ENCODE data around the gene PIGBOS1.

PIGBOS1 gene, protein sequence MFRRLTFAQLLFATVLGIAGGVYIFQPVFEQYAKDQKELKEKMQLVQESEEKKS

DNA sequence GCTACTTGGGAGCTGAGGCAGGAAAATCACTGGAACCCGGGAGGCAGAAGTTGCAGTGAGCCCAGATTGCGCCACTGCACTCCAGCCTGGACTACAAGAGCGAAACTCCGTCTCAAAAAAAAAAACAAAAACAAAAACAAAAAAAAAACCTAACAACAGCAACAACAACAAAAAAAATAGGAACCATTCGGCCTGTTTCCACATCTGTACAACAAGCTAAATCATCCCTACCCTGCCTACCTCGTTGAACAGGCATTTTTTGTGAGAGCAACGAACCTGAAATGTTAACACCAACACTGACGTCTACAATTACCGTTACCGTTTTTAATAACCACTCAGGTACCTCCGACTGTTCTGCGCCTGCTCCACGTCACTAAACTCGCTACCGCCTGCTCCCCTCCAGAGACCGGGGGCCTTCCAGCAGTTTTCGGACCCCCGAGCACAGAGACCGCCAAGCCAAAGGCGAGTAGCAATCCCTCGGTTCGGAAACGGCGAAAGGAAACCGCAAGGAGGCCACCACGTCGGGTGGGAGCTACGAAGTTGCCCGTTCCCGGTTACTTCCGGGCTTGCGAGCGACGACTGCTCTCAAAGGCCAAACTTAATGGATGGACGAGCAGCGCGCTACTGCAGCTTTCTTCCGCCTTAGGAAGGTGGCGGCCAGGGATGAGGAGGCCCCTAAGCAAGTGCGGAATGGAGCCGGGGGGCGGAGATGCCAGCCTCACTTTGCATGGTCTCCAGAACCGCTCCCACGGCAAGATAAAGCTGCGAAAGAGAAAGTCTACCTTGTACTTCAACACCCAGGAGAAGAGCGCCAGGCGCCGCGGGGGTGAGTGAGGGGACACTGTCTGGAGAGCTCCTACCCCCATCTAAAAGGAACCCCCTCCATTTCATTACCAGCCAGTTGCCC lies at the start of gene PIGBOS1, which contains the start of gene PIGB:
TSS of gene PIGBOS1 (minus strand) at position 536 of the 907 bp plus-strand sequence. CDS start 1,331 bp downstream, outside the sequence.
TSS of gene PIGB (plus strand) at position 635 of the 907 bp plus-strand sequence. CDS start at position 664, 29 bp downstream.
- H3K9me3 ChIP-seq (ENCODE audit: control insufficient read depth in 2 of 2, low read length in 2 of 2): no peaks in the 10 kb centered on the region
- H3K4me1 ChIP-seq (ENCODE audit: control insufficient read depth, insufficient read depth, low read length): peaks cover 7% of the 10 kb centered on the region
- H3K27ac ChIP-seq (ENCODE audit: low read length): peak within 1 kb of the TSS; percentile 90

DNA sequence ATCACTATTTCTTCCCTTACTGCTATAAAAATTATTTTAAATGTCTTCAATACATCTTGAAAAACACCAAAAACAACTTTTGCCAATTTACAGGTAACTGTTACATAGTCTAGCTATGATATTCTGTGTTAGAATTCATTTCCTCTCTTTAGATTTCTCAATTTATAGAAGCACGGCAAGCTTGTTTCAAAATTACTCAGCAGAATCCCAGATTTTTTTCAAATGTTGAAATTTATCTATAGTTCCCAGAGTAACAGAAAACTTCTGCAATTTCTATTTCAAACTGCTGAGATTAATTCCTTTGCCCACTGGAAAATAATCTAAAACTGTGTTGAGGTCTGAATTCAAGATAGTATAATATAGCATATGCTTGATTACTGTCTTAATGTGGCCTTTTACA lies 48.1 kb upstream of the PIGBOS1 start:
- Histone ChIP-seq H3K27ac (ENCODE audit: low read length) (no peak overlapping the region), H3K9me3 (ENCODE audit: control insufficient read depth in 2 of 2, low read length in 2 of 2) (no peaks in the 10 kb centered on the region), H3K9ac (ENCODE audit: low read length in 2 of 2) (no peak overlapping the region), H3K36me3 (ENCODE audit: control insufficient read depth in 2 of 2, insufficient read depth in 2 of 2, low read length in 2 of 2) (peaks cover 6 to 11% of the 10 kb centered on the region in 2 donors), H3K27me3 (ENCODE audit: control insufficient read depth in 1 of 2, insufficient read depth in 2 of 2, low read length in 2 of 2) (no peaks in the 10 kb centered on the region), H3K4me1 (ENCODE audit: control insufficient read depth, insufficient read depth, low read length) (no peaks in the 10 kb centered on the region), H3K4me3 (ENCODE audit: low read length in 2 of 2) (no peak overlapping the region)

More for the DNA sequence above, at the start of gene PIGBOS1, which contains the start of gene PIGB:
- Histone ChIP-seq H3K4me3 (ENCODE audit: low read length in 2 of 2) (peak within 1 kb of the TSS; percentile 97 to 100), H3K27me3 (ENCODE audit: control insufficient read depth in 1 of 2, insufficient read depth in 2 of 2, low read length in 2 of 2) (no peaks in the 10 kb centered on the region), H3K36me3 (ENCODE audit: control insufficient read depth in 2 of 2, insufficient read depth in 2 of 2, low read length in 2 of 2) (peaks cover 0 to 3% of the 10 kb centered on the region in 2 donors), H3K9ac (ENCODE audit: low read length in 2 of 2) (peak within 1 kb of the TSS; percentile 97 to 99)

DNA sequence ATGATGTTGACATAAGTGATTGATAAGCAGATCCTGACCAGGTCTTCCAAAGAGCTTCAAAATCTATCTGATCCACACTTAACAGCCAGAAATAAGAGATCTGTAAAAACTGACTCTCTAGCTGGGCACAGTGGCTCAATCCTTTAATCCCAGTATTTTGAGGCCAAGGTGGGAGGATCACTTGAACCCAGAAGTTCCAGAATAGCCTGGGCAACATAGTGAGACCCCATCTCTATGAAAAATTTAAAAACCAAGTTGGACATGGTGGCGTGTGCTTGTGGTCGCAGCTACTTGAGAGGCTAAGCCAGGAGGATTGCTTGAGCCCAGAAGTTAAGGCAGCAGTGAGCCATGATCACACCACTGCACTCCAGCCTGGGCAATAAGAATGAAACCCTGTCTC lies 43.7 kb upstream of the PIGBOS1 start:
- no peaks in the 10 kb centered on the region for H3K9me3 ChIP-seq (ENCODE audit: control insufficient read depth in 2 of 2, low read length in 2 of 2)
- no peak overlapping the region for H3K27ac ChIP-seq (ENCODE audit: low read length)
- no peak overlapping the region for H3K9ac ChIP-seq (ENCODE audit: low read length in 2 of 2)
- peaks cover 3 to 5% of the 10 kb centered on the region in 2 donors for H3K36me3 ChIP-seq (ENCODE audit: control insufficient read depth in 2 of 2, insufficient read depth in 2 of 2, low read length in 2 of 2)
- H3K4me3 ChIP-seq (ENCODE audit: low read length in 2 of 2): no peak overlapping the region
- H3K4me1 ChIP-seq (ENCODE audit: control insufficient read depth, insufficient read depth, low read length): no peaks in the 10 kb centered on the region
- H3K27me3 ChIP-seq (ENCODE audit: control insufficient read depth in 1 of 2, insufficient read depth in 2 of 2, low read length in 2 of 2): no peaks in the 10 kb centered on the region

DNA sequence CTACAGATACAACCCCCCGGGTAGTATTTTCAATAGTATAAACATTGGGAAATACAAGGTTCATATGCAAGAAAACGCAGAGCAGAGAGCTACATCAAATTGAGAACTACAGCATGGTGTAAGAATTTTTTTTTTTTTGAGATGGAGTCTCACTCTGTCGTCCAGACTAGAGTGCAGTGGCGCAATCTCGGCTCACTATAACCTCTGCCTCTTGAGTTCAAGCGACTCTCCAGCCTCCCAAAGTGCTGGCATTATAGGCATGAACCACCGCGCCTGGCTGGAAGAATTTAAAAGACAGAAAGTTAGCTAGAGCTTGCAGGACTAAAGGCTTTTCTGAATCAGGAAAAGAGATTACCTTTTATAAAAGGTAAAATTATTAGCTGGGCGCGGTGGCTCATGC lies 42.1 kb upstream of the PIGBOS1 start:
- no peaks in the 10 kb centered on the region for H3K9me3 ChIP-seq (ENCODE audit: control insufficient read depth in 2 of 2, low read length in 2 of 2)
- H3K4me1 ChIP-seq (ENCODE audit: control insufficient read depth, insufficient read depth, low read length): no peaks in the 10 kb centered on the region
- no peak overlapping the region for H3K9ac ChIP-seq (ENCODE audit: low read length in 2 of 2)
- H3K27ac ChIP-seq (ENCODE audit: low read length): no peak overlapping the region
- H3K27me3 ChIP-seq (ENCODE audit: control insufficient read depth in 1 of 2, insufficient read depth in 2 of 2, low read length in 2 of 2): no peaks in the 10 kb centered on the region
- H3K36me3 ChIP-seq (ENCODE audit: control insufficient read depth in 2 of 2, insufficient read depth in 2 of 2, low read length in 2 of 2): peaks cover 3 to 13% of the 10 kb centered on the region in 2 donors
- H3K4me3 ChIP-seq (ENCODE audit: low read length in 2 of 2): no peak overlapping the region

DNA sequence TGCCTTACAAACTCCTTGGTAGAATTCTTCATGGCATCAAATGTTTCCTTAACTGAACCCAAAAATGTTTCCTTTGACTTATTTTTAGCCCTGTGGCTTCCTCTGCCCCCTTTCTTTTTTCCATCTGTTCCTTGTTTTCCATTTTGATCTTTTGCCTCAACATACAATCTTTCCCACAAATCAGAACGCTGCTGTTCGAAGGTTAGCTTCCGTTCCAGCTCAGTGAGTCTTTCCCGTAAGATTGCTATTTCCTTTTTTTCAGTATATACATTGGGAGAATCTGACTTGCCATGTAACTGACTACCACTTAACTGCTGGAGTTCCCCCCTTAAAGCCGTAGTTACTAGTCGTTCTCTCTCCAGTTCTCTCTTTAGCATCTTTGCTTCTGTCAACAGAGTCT lies 41.3 kb upstream of the PIGBOS1 start:
- Histone ChIP-seq H3K9ac (ENCODE audit: low read length in 2 of 2) (no peak overlapping the region), H3K36me3 (ENCODE audit: control insufficient read depth in 2 of 2, insufficient read depth in 2 of 2, low read length in 2 of 2) (peaks cover 5 to 13% of the 10 kb centered on the region in 2 donors), H3K4me1 (ENCODE audit: control insufficient read depth, insufficient read depth, low read length) (no peaks in the 10 kb centered on the region), H3K4me3 (ENCODE audit: low read length in 2 of 2) (no peak overlapping the region), H3K27ac (ENCODE audit: low read length) (no peak overlapping the region), H3K27me3 (ENCODE audit: control insufficient read depth in 1 of 2, insufficient read depth in 2 of 2, low read length in 2 of 2) (no peaks in the 10 kb centered on the region), H3K9me3 (ENCODE audit: control insufficient read depth in 2 of 2, low read length in 2 of 2) (no peaks in the 10 kb centered on the region)

DNA sequence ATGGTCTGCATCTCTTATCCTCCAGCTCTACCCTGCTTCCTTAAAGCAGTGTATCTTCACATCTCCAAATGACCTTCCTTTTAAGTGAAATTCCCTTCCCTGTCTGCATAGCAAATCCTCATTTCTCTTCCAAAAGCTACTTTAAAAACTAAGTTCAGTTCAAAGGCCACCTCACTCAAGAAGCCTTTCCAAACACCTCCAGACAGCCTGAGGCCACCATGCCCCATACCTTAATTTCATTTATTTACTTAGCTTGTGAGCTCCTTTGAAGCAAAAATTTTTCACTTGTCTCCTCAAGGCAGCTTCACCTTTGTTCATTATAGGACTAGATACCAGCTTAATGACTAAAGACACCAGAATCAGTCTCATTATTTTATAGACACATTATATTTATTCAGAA lies 39.5 kb upstream of the PIGBOS1 start:
- no peak overlapping the region for H3K27ac ChIP-seq (ENCODE audit: low read length)
- H3K4me1 ChIP-seq (ENCODE audit: control insufficient read depth, insufficient read depth, low read length): no peaks in the 10 kb centered on the region
- H3K4me3 ChIP-seq (ENCODE audit: low read length in 2 of 2): no peak overlapping the region
- no peaks in the 10 kb centered on the region for H3K27me3 ChIP-seq (ENCODE audit: control insufficient read depth in 1 of 2, insufficient read depth in 2 of 2, low read length in 2 of 2)
- H3K36me3 ChIP-seq (ENCODE audit: control insufficient read depth in 2 of 2, insufficient read depth in 2 of 2, low read length in 2 of 2): peaks cover 5 to 13% of the 10 kb centered on the region in 2 donors
- no peaks in the 10 kb centered on the region for H3K9me3 ChIP-seq (ENCODE audit: control insufficient read depth in 2 of 2, low read length in 2 of 2)
- no peak overlapping the region for H3K9ac ChIP-seq (ENCODE audit: low read length in 2 of 2)

DNA sequence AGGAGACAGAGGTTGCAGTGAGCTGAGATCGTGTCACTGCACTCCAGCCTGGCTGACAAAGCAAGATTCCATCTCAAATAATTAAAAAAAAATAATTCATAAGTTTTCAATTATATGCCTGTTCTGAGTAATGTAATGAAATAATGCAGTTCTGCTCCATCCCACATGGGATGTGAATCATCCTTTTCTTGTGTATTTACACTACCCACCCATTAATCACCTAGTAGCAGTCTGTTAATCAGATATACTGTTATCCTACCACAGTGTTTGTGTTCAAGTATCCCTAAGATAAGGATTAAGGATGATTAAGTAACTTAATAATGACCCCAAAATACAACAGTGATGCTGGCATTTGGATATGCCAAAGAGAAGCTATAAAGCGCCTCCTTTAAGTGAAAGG lies 38.9 kb upstream of the PIGBOS1 start:
- Histone ChIP-seq H3K9ac (ENCODE audit: low read length in 2 of 2) (no peak overlapping the region), H3K27me3 (ENCODE audit: control insufficient read depth in 1 of 2, insufficient read depth in 2 of 2, low read length in 2 of 2) (no peaks in the 10 kb centered on the region), H3K36me3 (ENCODE audit: control insufficient read depth in 2 of 2, insufficient read depth in 2 of 2, low read length in 2 of 2) (peaks cover 5 to 15% of the 10 kb centered on the region in 2 donors), H3K4me1 (ENCODE audit: control insufficient read depth, insufficient read depth, low read length) (no peaks in the 10 kb centered on the region), H3K4me3 (ENCODE audit: low read length in 2 of 2) (no peak overlapping the region), H3K27ac (ENCODE audit: low read length) (no peak overlapping the region), H3K9me3 (ENCODE audit: control insufficient read depth in 2 of 2, low read length in 2 of 2) (no peaks in the 10 kb centered on the region)

DNA sequence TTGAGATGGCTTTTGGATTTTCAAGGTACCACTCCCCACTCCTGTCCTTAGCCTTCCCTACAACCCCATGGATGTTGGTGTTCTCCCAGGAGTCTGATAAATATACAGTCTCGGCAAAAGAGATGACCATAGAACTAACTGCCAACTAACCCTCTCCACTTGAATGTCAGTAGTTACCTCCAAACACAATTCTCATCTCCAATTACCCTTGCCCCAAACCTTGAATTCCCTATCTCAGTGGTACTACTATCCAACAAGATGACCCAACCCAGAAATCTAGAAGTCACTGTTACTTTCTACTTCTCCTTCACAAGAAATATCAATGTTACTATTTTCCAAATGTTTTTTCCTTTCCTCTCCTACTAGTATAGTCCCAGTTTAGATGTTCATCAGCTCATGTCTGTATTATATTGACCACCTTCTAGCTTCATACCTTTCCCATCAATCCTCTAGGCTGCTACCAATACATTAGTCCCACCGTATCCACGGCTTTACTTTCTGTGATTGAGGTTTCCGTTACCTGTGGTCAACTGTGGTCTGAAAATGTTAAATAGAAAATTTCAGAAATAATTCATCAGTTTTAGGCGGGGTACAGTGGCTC lies 38.2 kb upstream of the PIGBOS1 start:
- no peaks in the 10 kb centered on the region for H3K9me3 ChIP-seq (ENCODE audit: control insufficient read depth in 2 of 2, low read length in 2 of 2)
- H3K4me3 ChIP-seq (ENCODE audit: low read length in 2 of 2): no peak overlapping the region
- H3K4me1 ChIP-seq (ENCODE audit: control insufficient read depth, insufficient read depth, low read length): no peaks in the 10 kb centered on the region
- peaks cover 5 to 11% of the 10 kb centered on the region in 2 donors for H3K36me3 ChIP-seq (ENCODE audit: control insufficient read depth in 2 of 2, insufficient read depth in 2 of 2, low read length in 2 of 2)
- H3K9ac ChIP-seq (ENCODE audit: low read length in 2 of 2): no peak overlapping the region
- H3K27ac ChIP-seq (ENCODE audit: low read length): no peak overlapping the region
- no peaks in the 10 kb centered on the region for H3K27me3 ChIP-seq (ENCODE audit: control insufficient read depth in 1 of 2, insufficient read depth in 2 of 2, low read length in 2 of 2)

DNA sequence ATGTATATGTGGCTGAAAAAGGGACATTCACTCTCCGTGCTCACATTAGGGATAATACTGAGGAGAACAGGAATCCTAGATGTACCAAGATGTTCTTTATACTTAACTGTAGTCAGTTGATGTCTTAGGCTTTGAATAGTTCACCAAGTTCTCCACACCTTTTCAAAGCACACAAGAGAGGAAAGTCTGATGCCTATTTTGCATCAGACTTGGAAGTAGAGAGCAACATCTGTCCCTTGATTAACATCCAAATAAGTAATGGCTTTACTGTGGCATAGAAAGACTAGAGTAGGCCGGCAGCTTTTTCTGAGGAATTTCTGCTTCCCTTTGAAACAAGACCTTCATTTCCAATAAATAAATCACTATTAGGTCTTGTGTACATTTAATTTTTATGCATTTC lies 34.1 kb upstream of the PIGBOS1 start:
- Histone ChIP-seq H3K4me3 (ENCODE audit: low read length in 2 of 2) (no peak overlapping the region), H3K27ac (ENCODE audit: low read length) (no peak overlapping the region), H3K27me3 (ENCODE audit: control insufficient read depth in 1 of 2, insufficient read depth in 2 of 2, low read length in 2 of 2) (no peaks in the 10 kb centered on the region), H3K9ac (ENCODE audit: low read length in 2 of 2) (no peak overlapping the region), H3K9me3 (ENCODE audit: control insufficient read depth in 2 of 2, low read length in 2 of 2) (no peaks in the 10 kb centered on the region), H3K4me1 (ENCODE audit: control insufficient read depth, insufficient read depth, low read length) (no peaks in the 10 kb centered on the region), H3K36me3 (ENCODE audit: control insufficient read depth in 2 of 2, insufficient read depth in 2 of 2, low read length in 2 of 2) (peaks cover 8 to 16% of the 10 kb centered on the region in 2 donors)

DNA sequence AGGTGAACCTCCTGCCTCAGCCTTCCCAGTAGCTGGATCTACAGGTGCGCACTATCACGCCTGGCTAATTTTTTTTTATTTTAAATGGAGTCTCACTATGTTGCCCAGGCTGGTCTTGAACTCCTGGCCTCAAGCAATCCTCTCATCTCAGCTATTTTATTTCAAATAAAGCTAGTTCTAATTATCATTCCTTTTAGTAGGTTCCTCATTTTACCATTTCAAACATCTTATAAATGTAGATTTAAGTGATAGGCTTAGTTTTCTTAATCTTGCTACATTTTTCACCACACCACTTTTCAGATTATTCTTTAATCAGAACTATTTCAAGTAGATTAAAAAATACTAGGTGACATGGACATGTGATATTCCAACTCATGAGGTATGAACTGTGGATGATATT lies 30.4 kb upstream of the PIGBOS1 start:
- Histone ChIP-seq H3K27me3 (ENCODE audit: control insufficient read depth in 1 of 2, insufficient read depth in 2 of 2, low read length in 2 of 2) (no peaks in the 10 kb centered on the region), H3K36me3 (ENCODE audit: control insufficient read depth in 2 of 2, insufficient read depth in 2 of 2, low read length in 2 of 2) (peaks cover 6 to 8% of the 10 kb centered on the region in 2 donors), H3K27ac (ENCODE audit: low read length) (no peak overlapping the region), H3K4me1 (ENCODE audit: control insufficient read depth, insufficient read depth, low read length) (no peaks in the 10 kb centered on the region), H3K9ac (ENCODE audit: low read length in 2 of 2) (no peak overlapping the region), H3K4me3 (ENCODE audit: low read length in 2 of 2) (no peak overlapping the region), H3K9me3 (ENCODE audit: control insufficient read depth in 2 of 2, low read length in 2 of 2) (no peaks in the 10 kb centered on the region)
